CD14-positive monocyte (primary cell): ENCODE data around the gene EGLN2. TPM values are rescaled to one million over a fixed set of nuclear protein-coding genes. Genes with fewer than 3 reads are reported as not detected.
"Not testable (repeated sequence)": the region's sequence is repeated elsewhere in the genome, so short reads cannot be mapped to it uniquely, and the experiment has no call there.

ENCODE experiments used
- DNase-seq, 3 donors: peaks; one replicate each; pipeline ENCODE4 v3.0.0-alpha.2; 2011 to 2022
- H2AFZ ChIP-seq: 2 replicates; pipeline ENCODE4 v1.6.0; 2012; ENCODE audit warnings: mild to moderate bottlenecking, low read depth, low read length, inconsistent platforms; ENCODE audit not compliant: insufficient read depth, poor library complexity, severe bottlenecking
- H3K27ac ChIP-seq, 2 donors: 1 replicate in 1 of 2; 2 replicates in 1 of 2; pipeline ENCODE4 v1.5.1; 2012 to 2013; ENCODE audit warnings: low read length in 2 of 2, control low read depth in 1 of 2, inconsistent platforms in 1 of 2, low read depth in 1 of 2, mild to moderate bottlenecking in 1 of 2
- H3K27me3 ChIP-seq, 2 donors: one replicate each; pipeline versions ENCODE4 v1.6.0 to v1.6.1; 2011 to 2013; ENCODE audit warnings: low read length in 2 of 2; ENCODE audit not compliant: control insufficient read depth in 2 of 2, insufficient read depth in 2 of 2
- H3K36me3 ChIP-seq, 2 donors: replicated peaks in 1 of 2; 1 replicate in 1 of 2; 2 replicates in 1 of 2; pipeline versions ENCODE4 v1.5.1 to v1.6.1; 2012 to 2013; ENCODE audit warnings: low read length in 2 of 2, control low read depth in 1 of 2, inconsistent platforms in 1 of 2, mild to moderate bottlenecking in 1 of 2; ENCODE audit not compliant: insufficient read depth in 2 of 2, control insufficient read depth in 1 of 2
- H3K4me1 ChIP-seq, 2 donors: 1 replicate in 1 of 2; 2 replicates in 1 of 2; pipeline versions ENCODE4 v1.5.1 to v1.6.1; 2012 to 2013; ENCODE audit warnings: low read length in 2 of 2, control low read depth in 1 of 2, inconsistent platforms in 1 of 2, mild to moderate bottlenecking in 1 of 2, moderate library complexity in 1 of 2; ENCODE audit not compliant: insufficient read depth in 2 of 2, control insufficient read depth in 1 of 2
- H3K4me2 ChIP-seq: replicated peaks from 2 replicates; pipeline ENCODE3; 2012; ENCODE audit warnings: low read length, moderate library complexity, mild to moderate bottlenecking; ENCODE audit not compliant: poor library complexity, severe bottlenecking; ENCODE audit errors: extremely low read depth
- H3K4me3 ChIP-seq, 3 experiments: fragments of 200-600 bp in 1 of 3; sonication (generic) in 1 of 3; replicated peaks in 1 of 3; 1 replicate in 2 of 3; 2 replicates in 1 of 3; pipeline ENCODE4 v1.5.1; 2011 to 2013; ENCODE audit warnings: low read length in 3 of 3, mild to moderate bottlenecking in 3 of 3, control low read depth in 2 of 3, low read depth in 2 of 3, inconsistent platforms in 1 of 3, moderate library complexity in 1 of 3
- H3K79me2 ChIP-seq: 2 replicates; pipeline ENCODE4 v1.6.0; 2012; ENCODE audit warnings: mild to moderate bottlenecking, control low read depth, inconsistent platforms, low read length, moderate library complexity; ENCODE audit not compliant: insufficient read depth
- H3K9ac ChIP-seq: 2 replicates; pipeline ENCODE4 v1.6.0; 2017; ENCODE audit warnings: low read length, mild to moderate bottlenecking; ENCODE audit not compliant: insufficient read depth, poor library complexity, severe bottlenecking
- H3K9me3 ChIP-seq, 2 donors: replicated peaks in 1 of 2; 1 replicate in 1 of 2; 2 replicates in 1 of 2; pipeline versions ENCODE4 v1.5.1 to v1.6.1; 2012 to 2013; ENCODE audit warnings: low read length in 2 of 2, control low read depth in 1 of 2; ENCODE audit not compliant: control insufficient read depth in 1 of 2, insufficient read depth in 1 of 2
- H4K20me1 ChIP-seq: 2 replicates; pipeline ENCODE4 v1.6.0; 2012; ENCODE audit warnings: mild to moderate bottlenecking, low read length, control low read depth, moderate library complexity; ENCODE audit not compliant: insufficient read depth
- H3K27ac Mint-ChIP-seq, 7 donors: one replicate each; pipeline ENCODE4 v1.8.0; 2020; ENCODE audit warnings: mild to moderate bottlenecking in 7 of 7, mixed read lengths in 7 of 7, moderate library complexity in 6 of 7, inconsistent platforms in 2 of 7
- H3K27me3 Mint-ChIP-seq, 3 donors: one replicate each; pipeline ENCODE4 v1.8.0; 2021 to 2022; ENCODE audit warnings: low read depth in 3 of 3, mild to moderate bottlenecking in 3 of 3, mixed read lengths in 3 of 3, moderate library complexity in 3 of 3, inconsistent platforms in 1 of 3
- H3K36me3 Mint-ChIP-seq, 2 donors: one replicate each; pipeline ENCODE4 v1.8.0; 2020; ENCODE audit warnings: mixed read lengths in 2 of 2, inconsistent platforms in 1 of 2, mild to moderate bottlenecking in 1 of 2
- H3K4me1 Mint-ChIP-seq: one replicate; pipeline ENCODE4 v1.8.0; 2020; ENCODE audit warnings: mild to moderate bottlenecking, mixed read lengths
- H3K4me3 Mint-ChIP-seq, 2 donors: one replicate each; pipeline ENCODE4 v1.8.0; 2020; ENCODE audit warnings: mild to moderate bottlenecking in 2 of 2, mixed read lengths in 2 of 2, moderate library complexity in 1 of 2
- H3K9me3 Mint-ChIP-seq, 7 donors: one replicate each; pipeline ENCODE4 v1.8.0; 2020 to 2022; ENCODE audit warnings: mixed read lengths in 7 of 7, mild to moderate bottlenecking in 6 of 7, moderate library complexity in 6 of 7, inconsistent platforms in 2 of 7
- WGBS: methylation state at CpG from one replicate; pipeline ENCODE4 v1.1.5; 2013; ENCODE audit warnings: missing lambda C conversion rate; ENCODE audit not compliant: insufficient coverage; 5-methylcytosine and 5-hydroxymethylcytosine counted together
- intact Hi-C, 2 donors: fragments of 100-400 bp; cut with micrococcal nuclease; formaldehyde crosslinking; loops; one replicate each; pipeline versions ENCODE4 v1.15.0 to v1.15.1; 2023
- polyA plus RNA-seq, 3 donors: library from polyadenylated mRNA; depleted of rRNA in 1 of 3; unstranded in 2 of 3; stranded (reverse) in 1 of 3; fragments of 300-500 nt in 2 of 3; fragments of >200 nt in 1 of 3; fragmentation: Illumina TruSeq in 2 of 3; gene quantifications; 1 replicate in 2 of 3; 2 replicates in 1 of 3; pipeline ENCODE4 v1.2.3, GENCODE V29; 2012 to 2021
- TF ChIP-seq, protein P1 (sequence below): fragments of 200-600 bp; IDR thresholded peaks from one replicate; pipeline ENCODE4 v1.8.0; 2022; ENCODE audit warnings: antibody characterized with exemption, mild to moderate bottlenecking

EGLN2 gene
- polyA plus RNA-seq, 3 donors: 60.6 to 76.8 (median 64.5) TPM

DNA sequence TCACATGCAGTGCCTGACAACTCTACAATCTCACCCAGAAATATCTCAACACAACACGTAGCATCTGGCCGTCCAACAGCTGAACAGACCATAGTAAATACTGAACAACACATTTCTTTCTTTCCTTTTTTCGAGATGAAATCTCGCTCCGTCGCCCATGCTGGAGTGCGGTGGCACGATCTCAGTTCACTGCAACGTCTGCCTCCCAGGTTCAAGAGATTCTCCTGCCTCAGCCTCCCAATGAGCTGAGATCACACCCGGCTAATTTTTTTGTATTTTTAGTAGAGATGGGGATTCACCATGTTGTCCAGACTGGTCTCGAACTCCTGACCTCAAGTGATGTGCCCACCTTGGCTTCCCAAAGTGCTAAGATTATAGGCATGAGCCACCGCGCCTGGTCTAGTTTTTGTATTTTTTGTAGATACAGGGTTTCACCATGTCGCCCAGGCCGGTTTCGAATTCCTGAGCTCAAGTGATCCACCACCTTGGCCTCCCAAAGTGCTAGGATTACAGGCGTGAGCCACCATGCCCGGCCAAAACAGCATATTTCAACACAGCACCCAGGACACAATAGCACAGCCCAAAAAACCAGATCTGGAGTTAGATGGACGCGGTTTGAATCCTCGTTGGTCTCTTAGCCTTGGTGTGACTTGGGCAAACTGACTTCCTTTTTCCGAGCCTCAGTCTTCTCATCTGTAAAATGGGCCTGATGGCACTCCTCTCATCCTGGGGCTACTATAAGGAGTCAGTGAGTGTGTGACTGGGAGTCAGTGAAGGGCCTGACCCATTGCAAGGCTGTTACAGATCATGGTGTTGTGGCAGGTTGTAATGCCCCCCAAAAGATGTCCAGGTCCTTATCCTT, 28.6 kb downstream of the EGLN2 start:
- Histone ChIP-seq H2AFZ (no peak overlapping the region), H3K79me2 (no peaks in the 10 kb centered on the region), H3K4me2 (no peak overlapping the region), H3K9me3 (no peaks in the 10 kb centered on the region), H3K9ac (no peak overlapping the region), H3K27ac (no peak overlapping the region), H4K20me1 (no peaks in the 10 kb centered on the region), H3K4me1 (peaks cover 36 to 40% of the 10 kb centered on the region in 2 donors), H3K36me3 (no peaks in the 10 kb centered on the region), H3K27me3 (no peaks in the 10 kb centered on the region), H3K4me3 (no peak overlapping the region)
- TF ChIP-seq, protein P1, sequence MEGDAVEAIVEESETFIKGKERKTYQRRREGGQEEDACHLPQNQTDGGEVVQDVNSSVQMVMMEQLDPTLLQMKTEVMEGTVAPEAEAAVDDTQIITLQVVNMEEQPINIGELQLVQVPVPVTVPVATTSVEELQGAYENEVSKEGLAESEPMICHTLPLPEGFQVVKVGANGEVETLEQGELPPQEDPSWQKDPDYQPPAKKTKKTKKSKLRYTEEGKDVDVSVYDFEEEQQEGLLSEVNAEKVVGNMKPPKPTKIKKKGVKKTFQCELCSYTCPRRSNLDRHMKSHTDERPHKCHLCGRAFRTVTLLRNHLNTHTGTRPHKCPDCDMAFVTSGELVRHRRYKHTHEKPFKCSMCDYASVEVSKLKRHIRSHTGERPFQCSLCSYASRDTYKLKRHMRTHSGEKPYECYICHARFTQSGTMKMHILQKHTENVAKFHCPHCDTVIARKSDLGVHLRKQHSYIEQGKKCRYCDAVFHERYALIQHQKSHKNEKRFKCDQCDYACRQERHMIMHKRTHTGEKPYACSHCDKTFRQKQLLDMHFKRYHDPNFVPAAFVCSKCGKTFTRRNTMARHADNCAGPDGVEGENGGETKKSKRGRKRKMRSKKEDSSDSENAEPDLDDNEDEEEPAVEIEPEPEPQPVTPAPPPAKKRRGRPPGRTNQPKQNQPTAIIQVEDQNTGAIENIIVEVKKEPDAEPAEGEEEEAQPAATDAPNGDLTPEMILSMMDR: no peak
- WGBS: 96% methylated on average over 17 of the region's 22 CpGs
- Mint-ChIP-seq H3K4me1 (peaks cover 49% of the 10 kb centered on the region), H3K4me3 (no peak overlapping the region), H3K27me3 (peaks cover 0 to 6% (median 1%) of the 10 kb centered on the region in 3 donors), H3K27ac (peak overlapping the region in 4 of 7 donors; percentile 46 to 82 (median 70)), H3K36me3 (peaks cover 8 to 9% of the 10 kb centered on the region in 2 donors), H3K9me3 (peaks cover 0 to 2% (median 0%) of the 10 kb centered on the region in 7 donors)
- DNase-seq: no peak
- intact Hi-C loops: no loop called here

DNA sequence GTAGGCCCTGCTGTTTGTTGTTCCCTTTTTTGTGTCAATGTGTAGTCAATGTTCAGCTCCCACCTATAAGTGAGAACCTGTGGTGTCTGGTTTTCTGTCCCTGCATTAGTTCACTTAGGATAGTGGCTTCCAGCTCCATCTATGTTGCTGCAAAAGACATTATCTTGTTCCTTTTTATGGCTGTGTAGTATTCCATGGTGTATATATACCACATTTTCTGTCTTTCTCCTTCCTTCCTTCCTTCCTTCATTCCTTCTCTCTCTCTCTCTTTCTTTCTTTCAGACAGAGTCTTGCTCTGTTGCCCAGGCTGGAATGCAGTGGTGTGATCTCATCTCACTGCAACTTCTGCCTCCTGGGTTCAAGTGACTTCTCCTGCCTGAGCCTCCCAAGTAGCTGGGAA, 30.2 kb downstream of the EGLN2 start:
- DNase-seq: no peak
- Mint-ChIP-seq H3K27me3 (peaks cover 0 to 5% (median 1%) of the 10 kb centered on the region in 3 donors), H3K4me1 (peaks cover 46% of the 10 kb centered on the region), H3K4me3 (no peak overlapping the region), H3K36me3 (peaks cover 5 to 9% of the 10 kb centered on the region in 2 donors), H3K27ac (no peak overlapping the region), H3K9me3 (peaks cover 0 to 2% (median 0%) of the 10 kb centered on the region in 7 donors)
- intact Hi-C loops: no loop called here
- Histone ChIP-seq H3K27ac (no peak overlapping the region), H3K27me3 (no peaks in the 10 kb centered on the region), H3K4me3 (no peak overlapping the region), H4K20me1 (no peaks in the 10 kb centered on the region), H2AFZ (no peak overlapping the region), H3K4me2 (no peak overlapping the region), H3K4me1 (peaks cover 24 to 34% of the 10 kb centered on the region in 2 donors), H3K79me2 (no peaks in the 10 kb centered on the region), H3K9me3 (no peaks in the 10 kb centered on the region), H3K9ac (no peak overlapping the region), H3K36me3 (no peaks in the 10 kb centered on the region)
- TF ChIP-seq, protein P1: no peak

DNA sequence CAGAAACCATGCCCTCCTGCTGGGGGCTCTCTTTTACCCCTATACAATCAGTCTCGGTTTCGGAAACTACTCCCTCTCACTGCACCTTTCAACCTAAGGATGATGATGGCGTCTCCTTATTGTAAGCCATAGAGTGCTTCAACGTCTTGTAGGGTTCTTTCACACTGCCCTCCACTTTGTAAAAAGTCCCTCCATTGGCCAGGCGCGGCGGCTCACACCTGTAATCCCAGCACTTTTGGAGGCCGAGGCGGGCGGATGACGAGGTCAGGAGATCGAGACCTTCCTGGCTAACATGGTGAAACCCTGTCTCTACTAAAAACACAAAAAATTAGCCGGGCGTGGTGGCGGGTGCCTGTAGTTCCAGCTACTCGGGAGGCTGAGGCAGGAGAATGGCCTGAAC, 31.8 kb downstream of the EGLN2 start:
- H3K9me3 ChIP-seq, H3K27me3 Mint-ChIP-seq, intact Hi-C loops, H3K4me3 ChIP-seq, H3K27me3 ChIP-seq, H3K27ac ChIP-seq, H3K4me2 ChIP-seq, H3K9me3 Mint-ChIP-seq, H3K9ac ChIP-seq, H3K36me3 ChIP-seq, H3K4me3 Mint-ChIP-seq, H3K36me3 Mint-ChIP-seq, H3K79me2 ChIP-seq, H2AFZ ChIP-seq, DNase-seq, H4K20me1 ChIP-seq: not testable (repeated sequence)
- Mint-ChIP-seq H3K4me1 (peaks cover 37% of the 10 kb centered on the region), H3K27ac (peak overlapping the region in 1 of 7 donors; percentile 18)
- H3K4me1 ChIP-seq: peaks cover 15 to 29% of the 10 kb centered on the region in 2 donors
- WGBS: 98% methylated on average over 7 of the region's 16 CpGs
